DOHH2 (cell line): ENCODE measurements around the gene ZNF320.
"Not testable (repeated sequence)": the region's sequence is repeated elsewhere in the genome, so short reads cannot be mapped to it uniquely, and the experiment has no call there.

ENCODE experiments used
- H3F3A ChIP-seq: fragments of 200-600 bp; sonication (generic), shearing (Covaris generic); 2 replicates; pipeline ENCODE4 v1.6.0; 2016; ENCODE audit warnings: antibody characterized with exemption, mild to moderate bottlenecking; ENCODE audit not compliant: control insufficient read depth, insufficient read depth
- H3K27ac ChIP-seq: fragments of 200-600 bp; sonication (generic); 2 replicates; pipeline ENCODE4 v1.5.1; 2014; ENCODE audit warnings: low read depth, mild to moderate bottlenecking, low read length, moderate library complexity
- H3K27me3 ChIP-seq: fragments of 200-600 bp; sonication (generic); 2 replicates; pipeline ENCODE4 v1.6.1; 2014; ENCODE audit warnings: mild to moderate bottlenecking, low read length, mixed read lengths; ENCODE audit not compliant: control insufficient read depth
- H3K36me3 ChIP-seq: fragments of 200-600 bp; sonication (generic); 2 replicates; pipeline ENCODE4 v1.6.1; 2014; ENCODE audit warnings: mild to moderate bottlenecking, low read length, moderate library complexity, mixed read lengths; ENCODE audit not compliant: control insufficient read depth
- H3K4me1 ChIP-seq: fragments of 200-600 bp; sonication (generic); 2 replicates; pipeline ENCODE4 v1.6.1; 2014; ENCODE audit warnings: mild to moderate bottlenecking, low read length, mixed read lengths; ENCODE audit not compliant: control insufficient read depth
- H3K4me2 ChIP-seq: fragments of 200-600 bp; sonication (generic); 2 replicates; pipeline ENCODE4 v1.6.0; 2014; ENCODE audit warnings: mild to moderate bottlenecking, low read length, moderate library complexity
- H3K4me3 ChIP-seq: fragments of 200-600 bp; sonication (generic); 2 replicates; pipeline ENCODE4 v1.5.1; 2014; ENCODE audit warnings: mild to moderate bottlenecking, low read length, mixed read lengths
- H3K79me2 ChIP-seq: fragments of 200-600 bp; sonication (generic); 2 replicates; pipeline ENCODE4 v1.6.1; 2014; ENCODE audit warnings: mild to moderate bottlenecking, low read length, mixed read lengths; ENCODE audit not compliant: control insufficient read depth
- H3K9me2 ChIP-seq: fragments of 200-600 bp; sonication (generic); replicated peaks from 2 replicates; pipeline ENCODE4 v1.6.1; 2014; ENCODE audit warnings: mild to moderate bottlenecking, low read length, mixed read lengths; ENCODE audit not compliant: control insufficient read depth
- H3K9me3 ChIP-seq: fragments of 200-600 bp; sonication (generic); 2 replicates; pipeline ENCODE4 v1.6.1; 2014; ENCODE audit warnings: antibody characterized with exemption, low read length, mixed read lengths; ENCODE audit not compliant: control insufficient read depth, insufficient read depth
- H4K20me1 ChIP-seq: fragments of 200-600 bp; sonication (generic); 2 replicates; pipeline ENCODE4 v1.6.0; 2014; ENCODE audit warnings: low read depth, mild to moderate bottlenecking, antibody characterized with exemption, low read length, moderate library complexity; ENCODE audit not compliant: control insufficient read depth, insufficient read depth
- EZH2phosphoT487 ChIP-seq: fragments of 200-600 bp; sonication (generic); IDR thresholded peaks from 2 replicates; pipeline ENCODE4 v1.6.1; 2017; ENCODE audit warnings: borderline replicate concordance, mild to moderate bottlenecking, antibody characterized with exemption, low read length, moderate library complexity, mixed read lengths
- TF ChIP-seq, protein P1 (sequence below): fragments of 200-600 bp; sonication (generic); IDR thresholded peaks from one replicate; pipeline ENCODE4 v1.5.1; 2014; ENCODE audit warnings: antibody characterized with exemption, mild to moderate bottlenecking, low read depth, low read length; ENCODE audit not compliant: poor library complexity, severe bottlenecking

The ZNF320 gene

DNA sequence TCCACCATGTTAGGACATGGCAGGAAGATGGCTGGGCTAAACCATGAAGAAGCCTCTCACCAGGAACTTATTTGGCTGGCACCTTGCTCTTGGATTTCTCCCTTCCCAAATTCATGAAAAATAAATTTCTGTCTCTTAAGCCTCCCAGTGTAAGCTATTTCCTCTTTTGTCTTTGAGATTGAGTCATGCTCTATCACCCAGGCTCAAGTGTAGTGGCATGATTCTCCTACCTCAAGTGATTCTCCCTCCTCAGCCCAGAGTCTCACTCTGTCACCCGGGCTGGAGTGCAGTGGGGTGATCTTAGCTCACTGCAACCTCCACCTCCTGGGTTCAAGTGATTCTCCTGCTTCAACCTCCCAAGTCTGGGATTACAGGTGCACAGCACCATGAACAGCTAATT is 13.2 kb upstream of the ZNF320 start:
- Histone ChIP-seq H3K4me3 (no peak overlapping the region), H4K20me1 (no peaks in the 10 kb centered on the region), H3K27me3 (no peaks in the 10 kb centered on the region), H3K27ac (no peak overlapping the region), H3K36me3 (peaks cover 37% of the 10 kb centered on the region), H3K4me2 (no peak overlapping the region), H3K9me3 (no peaks in the 10 kb centered on the region), H3K79me2 (no peaks in the 10 kb centered on the region), H3F3A (no peaks in the 10 kb centered on the region), H3K4me1 (no peaks in the 10 kb centered on the region), H3K9me2 (no peaks in the 10 kb centered on the region)
- TF ChIP-seq, protein P1, sequence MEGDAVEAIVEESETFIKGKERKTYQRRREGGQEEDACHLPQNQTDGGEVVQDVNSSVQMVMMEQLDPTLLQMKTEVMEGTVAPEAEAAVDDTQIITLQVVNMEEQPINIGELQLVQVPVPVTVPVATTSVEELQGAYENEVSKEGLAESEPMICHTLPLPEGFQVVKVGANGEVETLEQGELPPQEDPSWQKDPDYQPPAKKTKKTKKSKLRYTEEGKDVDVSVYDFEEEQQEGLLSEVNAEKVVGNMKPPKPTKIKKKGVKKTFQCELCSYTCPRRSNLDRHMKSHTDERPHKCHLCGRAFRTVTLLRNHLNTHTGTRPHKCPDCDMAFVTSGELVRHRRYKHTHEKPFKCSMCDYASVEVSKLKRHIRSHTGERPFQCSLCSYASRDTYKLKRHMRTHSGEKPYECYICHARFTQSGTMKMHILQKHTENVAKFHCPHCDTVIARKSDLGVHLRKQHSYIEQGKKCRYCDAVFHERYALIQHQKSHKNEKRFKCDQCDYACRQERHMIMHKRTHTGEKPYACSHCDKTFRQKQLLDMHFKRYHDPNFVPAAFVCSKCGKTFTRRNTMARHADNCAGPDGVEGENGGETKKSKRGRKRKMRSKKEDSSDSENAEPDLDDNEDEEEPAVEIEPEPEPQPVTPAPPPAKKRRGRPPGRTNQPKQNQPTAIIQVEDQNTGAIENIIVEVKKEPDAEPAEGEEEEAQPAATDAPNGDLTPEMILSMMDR, result no peak
- TF ChIP-seq EZH2phosphoT487, result no peak

GRCh38 chr19:52904052-52904780 is 6.8 kb upstream of the ZNF320 start:
- H3K27ac ChIP-seq, H4K20me1 ChIP-seq, H3K4me2 ChIP-seq, H3K9me3 ChIP-seq, H3F3A ChIP-seq, H3K4me3 ChIP-seq, H3K9me2 ChIP-seq, H3K79me2 ChIP-seq, H3K4me1 ChIP-seq, H3K27me3 ChIP-seq: not testable (repeated sequence)
- H3K36me3 ChIP-seq, result peaks cover 28% of the 10 kb centered on the region

DNA sequence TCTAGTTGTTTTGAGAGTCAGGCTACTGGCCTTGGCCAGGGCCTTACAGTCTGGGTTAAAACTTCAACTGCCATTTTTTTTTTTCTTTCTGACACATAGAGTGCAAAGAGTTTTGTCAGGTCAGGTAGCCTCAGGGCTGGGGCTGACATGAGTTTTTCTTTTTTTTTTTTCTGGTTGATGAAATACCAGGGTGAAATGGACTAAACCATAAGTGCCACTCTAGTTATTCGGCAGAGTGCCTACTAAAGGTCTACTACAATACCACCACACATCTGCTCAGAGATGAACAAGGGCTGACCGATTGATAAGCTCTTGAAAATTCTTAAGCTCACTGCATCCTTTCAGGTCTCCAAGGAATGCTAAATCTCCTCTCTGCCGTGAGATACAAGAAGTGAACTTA is 4.4 kb upstream of the ZNF320 start:
- no peaks in the 10 kb centered on the region for H3K27me3 ChIP-seq
- no peaks in the 10 kb centered on the region for H3K9me2 ChIP-seq
- TF ChIP-seq, protein P1, result no peak
- no peak for TF ChIP-seq EZH2phosphoT487
- H3K79me2 ChIP-seq, result peaks cover 5% of the 10 kb centered on the region
- no peak overlapping the region for H3K27ac ChIP-seq
- H3K4me1 ChIP-seq, result peaks cover 8% of the 10 kb centered on the region
- no peaks in the 10 kb centered on the region for H3F3A ChIP-seq
- peaks cover 13% of the 10 kb centered on the region for H3K36me3 ChIP-seq
- no peaks in the 10 kb centered on the region for H4K20me1 ChIP-seq
- H3K4me2 ChIP-seq, result no peak overlapping the region
- H3K9me3 ChIP-seq, result no peaks in the 10 kb centered on the region; the same call in 1 of the 2 replicates
- no peak overlapping the region for H3K4me3 ChIP-seq

GRCh38 chr19:52898596-52898995 is 1.2 kb upstream of the ZNF320 start:
- H3F3A ChIP-seq, H3K9me3 ChIP-seq, H3K27ac ChIP-seq, H3K4me3 ChIP-seq, H4K20me1 ChIP-seq, H3K9me2 ChIP-seq, H3K4me2 ChIP-seq, H3K36me3 ChIP-seq, H3K27me3 ChIP-seq: not testable (repeated sequence)
- Histone ChIP-seq H3K79me2 (peaks cover 35% of the 10 kb centered on the region), H3K4me1 (peaks cover 11% of the 10 kb centered on the region)
